PC-3 (cell line): ENCODE results near the gene KRTAP10-11. TPM values are rescaled to one million over a fixed set of nuclear protein-coding genes. Genes with fewer than 3 reads are reported as not detected.
"Not testable (repeated sequence)": the region's sequence is repeated elsewhere in the genome, so short reads cannot be mapped to it uniquely, and the experiment has no call there.

Experiments used
- ATAC-seq: fragments of 200-7000 bp; cut with Tn5 transposase; 2 replicates; pipeline ENCODE4 v1.9.1; 2020; ENCODE audit warnings: mild to moderate bottlenecking, moderate library complexity
- BruUV-seq: library from RNA; stranded (reverse); fragments of 400-500 nt; replicated peaks from 2 replicates; lab custom pipeline; 2021; lab: Mats Ljungman, UMichigan
- CTCF ChIA-PET: fragments of 300-600 bp; sonication (Branson Sonifier 250); formaldehyde crosslinking; loops from one replicate; lab custom pipeline; 2022; ENCODE audit warnings: antibody characterized with exemption; lab: Charles Lee
- POLR2A ChIA-PET: fragments of 300-600 bp; sonication (Branson Sonifier 250); formaldehyde crosslinking; loops from one replicate; lab custom pipeline; 2022; ENCODE audit warnings: antibody characterized with exemption; ENCODE audit not compliant: unreplicated experiment; lab: Charles Lee
- DNase-seq: peaks from one replicate; pipeline ENCODE4 v3.0.0-alpha.2; 2015
- H2AFZ ChIP-seq: fragments of 300-600 bp; sonication (generic); 2 replicates; pipeline ENCODE4 v1.6.0; 2016; ENCODE audit warnings: antibody characterized with exemption, low read length
- H3F3A ChIP-seq: fragments of 300-600 bp; sonication (generic); one replicate; pipeline ENCODE4 v1.6.0; 2017; ENCODE audit warnings: antibody characterized with exemption, low read length, control low read depth, mild to moderate bottlenecking; ENCODE audit not compliant: unreplicated experiment
- H3K27ac ChIP-seq: fragments of 300-600 bp; sonication (generic); 2 replicates; pipeline ENCODE4 v1.5.1; 2016; ENCODE audit warnings: mild to moderate bottlenecking, low read length
- H3K27me3 ChIP-seq: fragments of 300-600 bp; sonication (generic); 2 replicates; pipeline ENCODE4 v1.6.1; 2016; ENCODE audit warnings: low read length, mixed read lengths
- H3K36me3 ChIP-seq: fragments of 300-600 bp; sonication (generic); 2 replicates; pipeline ENCODE4 v1.6.1; 2016; ENCODE audit warnings: low read depth, mixed run types, low read length, mixed read lengths
- H3K4me1 ChIP-seq: fragments of 300-600 bp; sonication (generic); 2 replicates; pipeline ENCODE4 v1.5.1; 2016; ENCODE audit warnings: low read length; ENCODE audit not compliant: insufficient read depth
- H3K4me2 ChIP-seq: fragments of 300-600 bp; sonication (generic); 2 replicates; pipeline ENCODE4 v1.6.0; 2016; ENCODE audit warnings: low read length
- H3K4me3 ChIP-seq: fragments of 300-600 bp; sonication (generic); 2 replicates; pipeline ENCODE4 v1.5.1; 2016; ENCODE audit warnings: mild to moderate bottlenecking, low read length, mixed read lengths
- H3K79me2 ChIP-seq: fragments of 300-600 bp; sonication (generic); 2 replicates; pipeline ENCODE4 v1.6.1; 2017; ENCODE audit warnings: low read length, mixed read lengths
- H3K9ac ChIP-seq: fragments of 300-600 bp; sonication (generic); 2 replicates; pipeline ENCODE4 v1.6.0; 2016; ENCODE audit warnings: mild to moderate bottlenecking, low read length
- H3K9me2 ChIP-seq: fragments of 300-600 bp; sonication (generic); replicated peaks from 2 replicates; pipeline ENCODE4 v1.6.1; 2016; ENCODE audit warnings: mixed run types, low read length, mixed read lengths
- H3K9me3 ChIP-seq: fragments of 300-600 bp; sonication (generic); 2 replicates; pipeline ENCODE4 v1.6.1; 2016; ENCODE audit warnings: low read length, mixed read lengths
- H4K20me1 ChIP-seq: fragments of 300-600 bp; sonication (generic); 2 replicates; pipeline ENCODE4 v1.6.1; 2016; ENCODE audit warnings: low read length, mixed read lengths
- EZH2 ChIP-seq: fragments of 300-600 bp; sonication (generic); IDR thresholded peaks from one replicate; pipeline ENCODE4 v1.6.1; 2017; ENCODE audit warnings: antibody characterized with exemption, mild to moderate bottlenecking, low read length; ENCODE audit not compliant: unreplicated experiment
- EZH2phosphoT487 ChIP-seq: fragments of 300-600 bp; sonication (generic); IDR thresholded peaks from 2 replicates; pipeline ENCODE4 v1.6.1; 2018; ENCODE audit warnings: mild to moderate bottlenecking, antibody characterized with exemption, low read length, borderline replicate concordance
- intact Hi-C: fragments of 100-400 bp; cut with micrococcal nuclease; formaldehyde crosslinking; loops from 2 replicates; pipeline ENCODE4 v1.9.0; 2023
- total RNA-seq: library from RNA; depleted of rRNA; stranded (reverse); fragments of >200 nt; gene quantifications from 2 replicates; pipeline ENCODE4 v1.2.3, GENCODE V29; 2014
- TF ChIP-seq, protein P1 (sequence below): fragments of 300-600 bp; sonication (generic); conservative IDR thresholded peaks from 2 replicates; pipeline ENCODE4 v1.5.1; 2017; ENCODE audit warnings: antibody characterized with exemption, low read depth, mild to moderate bottlenecking, low read length

Gene KRTAP10-11
- total RNA-seq, 1 experiment from 2014 or later: not detected

DNA sequence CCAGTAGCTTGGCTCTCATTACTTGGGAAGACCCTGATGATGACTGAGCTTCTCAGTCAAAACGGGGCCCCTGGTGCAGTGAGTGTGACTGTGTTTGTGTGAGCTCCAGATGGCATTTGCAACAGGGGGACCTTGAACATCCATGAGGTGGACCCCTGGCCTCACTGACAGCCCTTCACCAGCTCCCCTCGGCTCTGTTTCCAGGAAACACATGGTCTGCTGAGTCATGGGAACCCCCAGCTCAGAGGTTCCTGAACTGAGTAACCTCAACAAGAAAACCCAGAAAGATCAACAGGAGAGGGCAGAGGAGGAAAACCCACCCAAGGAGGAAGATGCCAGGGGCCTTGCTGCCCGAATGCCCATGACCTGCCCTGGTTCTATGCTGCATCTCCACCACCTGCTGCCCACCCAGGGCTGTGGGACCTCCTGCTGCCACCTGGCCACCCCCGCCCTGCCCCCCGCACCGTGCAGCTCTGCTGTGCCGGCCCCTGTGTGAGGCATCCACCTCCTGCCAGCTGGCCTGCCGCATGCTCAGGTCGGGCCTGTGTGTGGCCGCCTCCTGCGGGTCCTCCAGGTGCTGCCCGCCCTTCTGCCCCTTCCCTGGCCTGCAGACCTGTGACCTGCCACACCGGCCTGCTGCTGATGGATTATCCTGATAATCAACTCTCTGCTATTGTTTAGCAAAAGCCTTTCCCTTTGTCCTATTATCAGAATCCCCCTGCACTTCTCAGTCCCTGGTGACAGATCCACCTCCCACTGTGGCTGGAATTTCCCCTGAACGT, 40.0 kb downstream of the KRTAP10-11 start:
- Histone ChIP-seq H3K9ac (no peak overlapping the region), H3K4me2 (no peak overlapping the region), H3K27me3 (no peaks in the 10 kb centered on the region), H3K79me2 (no peaks in the 10 kb centered on the region), H4K20me1 (no peaks in the 10 kb centered on the region), H3K9me3 (no peaks in the 10 kb centered on the region), H3K4me3 (no peak overlapping the region), H2AFZ (no peak overlapping the region), H3K9me2 (no peaks in the 10 kb centered on the region), H3F3A (no peaks in the 10 kb centered on the region), H3K27ac (no peak overlapping the region), H3K36me3 (no peaks in the 10 kb centered on the region), H3K4me1 (no peaks in the 10 kb centered on the region)
- POLR2A ChIA-PET: no interaction called here
- TF ChIP-seq EZH2: no peak
- TF ChIP-seq, protein P1, sequence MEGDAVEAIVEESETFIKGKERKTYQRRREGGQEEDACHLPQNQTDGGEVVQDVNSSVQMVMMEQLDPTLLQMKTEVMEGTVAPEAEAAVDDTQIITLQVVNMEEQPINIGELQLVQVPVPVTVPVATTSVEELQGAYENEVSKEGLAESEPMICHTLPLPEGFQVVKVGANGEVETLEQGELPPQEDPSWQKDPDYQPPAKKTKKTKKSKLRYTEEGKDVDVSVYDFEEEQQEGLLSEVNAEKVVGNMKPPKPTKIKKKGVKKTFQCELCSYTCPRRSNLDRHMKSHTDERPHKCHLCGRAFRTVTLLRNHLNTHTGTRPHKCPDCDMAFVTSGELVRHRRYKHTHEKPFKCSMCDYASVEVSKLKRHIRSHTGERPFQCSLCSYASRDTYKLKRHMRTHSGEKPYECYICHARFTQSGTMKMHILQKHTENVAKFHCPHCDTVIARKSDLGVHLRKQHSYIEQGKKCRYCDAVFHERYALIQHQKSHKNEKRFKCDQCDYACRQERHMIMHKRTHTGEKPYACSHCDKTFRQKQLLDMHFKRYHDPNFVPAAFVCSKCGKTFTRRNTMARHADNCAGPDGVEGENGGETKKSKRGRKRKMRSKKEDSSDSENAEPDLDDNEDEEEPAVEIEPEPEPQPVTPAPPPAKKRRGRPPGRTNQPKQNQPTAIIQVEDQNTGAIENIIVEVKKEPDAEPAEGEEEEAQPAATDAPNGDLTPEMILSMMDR: no peak
- no peak for TF ChIP-seq EZH2phosphoT487
- BruUV-seq: no TSS peak
- intact Hi-C loops: no loop called here
- ATAC-seq (no peak), DNase-seq (no peak)
- CTCF ChIA-PET: no interaction called here

DNA sequence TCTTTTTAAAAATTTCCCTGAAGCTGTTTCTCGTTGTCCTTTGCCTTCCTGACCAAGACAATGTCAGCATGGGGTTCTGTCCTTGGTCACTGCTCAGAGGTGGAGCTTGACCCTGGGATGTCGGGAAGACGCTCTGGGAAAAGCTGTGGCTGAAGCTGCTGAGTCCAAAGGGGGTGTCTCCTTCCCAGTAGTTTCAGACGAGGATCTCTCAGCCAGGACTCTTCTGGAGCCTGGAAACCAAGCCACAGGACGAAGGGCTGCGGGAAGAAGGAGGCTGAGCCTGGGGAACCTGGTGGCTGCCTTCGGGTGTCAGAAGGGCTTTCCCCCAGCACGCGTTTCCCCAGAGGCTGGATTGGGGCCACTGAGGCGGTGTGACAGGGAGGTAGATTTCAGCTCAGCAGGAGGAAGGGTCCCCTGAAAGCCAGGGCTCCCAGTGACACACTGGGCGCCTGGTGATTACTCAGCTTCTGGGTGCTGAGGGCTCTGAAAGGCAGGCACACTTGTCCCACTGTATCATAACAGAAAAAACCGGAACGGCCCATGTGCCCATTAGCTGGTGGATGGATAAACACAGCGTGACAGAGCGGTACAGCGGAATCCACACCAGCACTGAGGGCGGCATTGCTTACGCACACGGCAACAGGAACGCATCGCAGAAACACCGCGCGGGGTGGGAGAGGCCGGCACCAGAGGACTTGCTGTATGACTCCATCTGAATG, 40.8 kb downstream of the KRTAP10-11 start:
- POLR2A ChIA-PET: no interaction called here
- CTCF ChIA-PET: no interaction called here
- H3K4me2 ChIP-seq: no peak overlapping the region
- DNase-seq (no peak), ATAC-seq (no peak)
- H3K4me1 ChIP-seq: no peaks in the 10 kb centered on the region
- no peak overlapping the region for H2AFZ ChIP-seq
- intact Hi-C loops: no loop called here
- no peaks in the 10 kb centered on the region for H3K79me2 ChIP-seq
- no peak for TF ChIP-seq EZH2
- TF ChIP-seq, protein P1: no peak
- no peak for TF ChIP-seq EZH2phosphoT487
- no peaks in the 10 kb centered on the region for H3K9me2 ChIP-seq
- BruUV-seq: no TSS peak
- H3F3A ChIP-seq: no peaks in the 10 kb centered on the region
- H3K27ac ChIP-seq: no peak overlapping the region
- H3K27me3 ChIP-seq: no peaks in the 10 kb centered on the region
- H3K9ac ChIP-seq: no peak overlapping the region
- no peaks in the 10 kb centered on the region for H3K9me3 ChIP-seq
- no peaks in the 10 kb centered on the region for H4K20me1 ChIP-seq
- H3K36me3 ChIP-seq: no peaks in the 10 kb centered on the region
- no peak overlapping the region for H3K4me3 ChIP-seq

DNA sequence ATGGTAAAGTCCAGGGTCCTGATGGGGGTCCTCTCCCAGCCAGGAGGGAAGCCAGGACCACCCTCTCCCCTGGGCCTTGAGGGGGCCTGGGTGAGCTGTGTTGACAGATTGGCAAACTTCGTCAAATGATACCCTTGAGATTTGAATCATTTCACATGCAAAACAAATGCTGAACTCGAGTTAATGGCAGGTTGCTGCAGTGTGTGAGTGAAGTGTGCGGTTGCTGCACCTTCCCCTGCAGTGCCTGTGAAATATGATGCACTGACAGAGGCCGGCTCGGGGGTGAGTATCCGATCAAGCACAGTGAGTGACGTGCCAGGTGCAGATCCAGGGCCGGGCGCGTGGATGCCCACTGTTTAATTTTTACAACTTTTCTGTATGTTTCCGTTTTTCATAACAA, 41.5 kb downstream of the KRTAP10-11 start:
- ChIA-PET CTCF (no interaction called here), POLR2A (no interaction called here)
- no peak overlapping the region for H3K4me3 ChIP-seq
- H3K9me2 ChIP-seq: no peaks in the 10 kb centered on the region
- H3K27me3 ChIP-seq: no peaks in the 10 kb centered on the region
- H3F3A ChIP-seq: no peaks in the 10 kb centered on the region
- H3K4me1 ChIP-seq: no peaks in the 10 kb centered on the region
- ATAC-seq (no peak), DNase-seq (no peak)
- BruUV-seq: no TSS peak
- H4K20me1 ChIP-seq: no peaks in the 10 kb centered on the region
- no peak for TF ChIP-seq EZH2
- intact Hi-C loops: no loop called here
- peaks cover 1% of the 10 kb centered on the region; the same call in 1 of the 2 replicates for H3K9me3 ChIP-seq
- no peaks in the 10 kb centered on the region for H3K79me2 ChIP-seq
- H3K9ac ChIP-seq: no peak overlapping the region
- no peak overlapping the region for H3K4me2 ChIP-seq
- no peaks in the 10 kb centered on the region for H3K36me3 ChIP-seq
- H3K27ac ChIP-seq: no peak overlapping the region
- no peak overlapping the region for H2AFZ ChIP-seq

DNA sequence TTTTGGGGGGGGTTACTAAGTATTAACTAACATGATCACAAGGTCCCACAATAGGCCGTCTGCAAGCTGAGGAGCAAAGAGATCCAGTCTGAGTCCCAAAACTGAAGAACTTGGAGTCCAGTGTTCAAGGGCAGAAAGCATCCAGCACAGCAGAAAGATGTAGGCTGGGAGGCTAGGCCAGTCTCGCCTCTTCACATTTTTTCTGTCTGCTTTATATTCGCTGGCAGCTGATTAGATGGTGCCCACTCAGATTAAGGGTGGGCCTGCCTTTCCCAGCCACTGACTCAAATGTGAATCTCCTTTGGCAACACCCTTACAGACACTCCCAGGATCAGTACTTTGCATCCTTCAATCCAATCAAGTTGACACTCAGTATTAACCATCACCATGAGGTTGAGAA, 43.5 kb downstream of the KRTAP10-11 start:
- H3K4me1 ChIP-seq, H3K36me3 ChIP-seq, H4K20me1 ChIP-seq, H3K4me3 ChIP-seq, H3K4me2 ChIP-seq, ATAC-seq, CTCF ChIA-PET, H3F3A ChIP-seq, H2AFZ ChIP-seq, DNase-seq, H3K9me2 ChIP-seq, BruUV-seq, intact Hi-C loops, H3K27ac ChIP-seq, H3K79me2 ChIP-seq, H3K9ac ChIP-seq, POLR2A ChIA-PET, H3K27me3 ChIP-seq: not testable (repeated sequence)
- peaks cover 17% of the 10 kb centered on the region for H3K9me3 ChIP-seq
